Ishikawa (cell line): ENCODE measurements around the gene KCNT1.

ENCODE experiments used
- CREB1 ChIP-seq: IDR thresholded peaks from 2 replicates; pipeline ENCODE4 v1.6.1; 2012; ENCODE audit warnings: low read depth
- EP300 ChIP-seq: IDR thresholded peaks from 2 replicates; pipeline ENCODE4 v1.6.1; 2012; ENCODE audit warnings: borderline replicate concordance
- MAX ChIP-seq: IDR thresholded peaks from 2 replicates; pipeline ENCODE4 v1.6.1; 2012
- NFIC ChIP-seq: IDR thresholded peaks from 2 replicates; pipeline ENCODE4 v1.6.1; 2012
- RAD21 ChIP-seq: IDR thresholded peaks from 2 replicates; pipeline ENCODE4 v1.6.1; 2012; ENCODE audit warnings: low read depth
- REST ChIP-seq: IDR thresholded peaks from 2 replicates; pipeline ENCODE4 v1.6.1; 2012; ENCODE audit warnings: low read depth, mild to moderate bottlenecking
- TCF12 ChIP-seq: IDR thresholded peaks from 2 replicates; pipeline ENCODE4 v1.6.1; 2012; ENCODE audit warnings: low read depth
- TEAD4 ChIP-seq: IDR thresholded peaks from 2 replicates; pipeline ENCODE4 v1.6.1; 2012
- USF1 ChIP-seq: IDR thresholded peaks from 2 replicates; pipeline ENCODE4 v1.6.1; 2012
- ZBTB7A ChIP-seq: IDR thresholded peaks from 2 replicates; pipeline ENCODE4 v1.6.1; 2012; ENCODE audit warnings: low read depth

GRCh38 chr9:135727257-135727875, 25.4 kb downstream of the KCNT1 start:
- TF ChIP-seq MAX (no peak), TEAD4 (no peak), RAD21 (no peak), EP300 (no peak), TCF12 (no peak), ZBTB7A (no peak), REST (no peak), USF1 (no peak), NFIC (no peak), CREB1 (no peak)
